Lower lobe of right lung (tissue), 2 donors: ENCODE data around the gene RSPH1. TPM values are rescaled to one million over a fixed set of nuclear protein-coding genes. Genes with fewer than 3 reads are reported as not detected.

ENCODE experiments used
- ATAC-seq, 2 donors: fragments of 200-7000 bp; cut with Tn5 transposase; one replicate each; pipeline ENCODE4 v1.9.1; 2020 to 2022; ENCODE audit warnings: mild to moderate bottlenecking in 2 of 2, moderate library complexity in 2 of 2
- DNase-seq: peaks from one replicate; pipeline ENCODE4 v3.0.0-alpha.2; 2020
- H3K27ac ChIP-seq: fragments of 200-600 bp; one replicate; pipeline ENCODE4 v1.8.0; 2022
- H3K27me3 ChIP-seq: fragments of 200-600 bp; one replicate; pipeline ENCODE4 v1.8.0; 2022; ENCODE audit warnings: low read depth
- H3K36me3 ChIP-seq: fragments of 200-600 bp; one replicate; pipeline ENCODE4 v1.8.0; 2022; ENCODE audit warnings: mild to moderate bottlenecking
- H3K4me1 ChIP-seq: fragments of 200-600 bp; one replicate; pipeline ENCODE4 v1.8.0; 2022
- H3K4me3 ChIP-seq: fragments of 200-600 bp; one replicate; pipeline ENCODE4 v1.8.0; 2022; ENCODE audit warnings: mild to moderate bottlenecking
- H3K9me3 ChIP-seq: fragments of 200-600 bp; one replicate; pipeline ENCODE4 v1.8.0; 2022
- intact Hi-C: fragments of 100-400 bp; cut with DNase I; formaldehyde crosslinking; loops from one replicate; pipeline ENCODE4 v1.11.0; 2022
- total RNA-seq: library from RNA; stranded (reverse); fragmentation: NEBNext Ultra II Directional; extraction: Animal tissue kit (Norgen Biotek cat#: 25700); gene quantifications from one replicate; pipeline ENCODE4 v1.2.1, GENCODE V29; 2021
- TF ChIP-seq, protein P1 (sequence below): fragments of 200-600 bp; IDR thresholded peaks from one replicate; pipeline ENCODE4 v1.8.0; 2022; ENCODE audit warnings: antibody characterized with exemption, mild to moderate bottlenecking
- donor health status: DM: no; HTN: yes; CAD: no; lungs with severe emphysema.

RSPH1 gene
- total RNA-seq, 1 donor from 2014 or later = 18.1 TPM

- Histone ChIP-seq H3K4me3 (no peak overlapping the region), H3K27me3 (peaks cover 6% of the 10 kb centered on the region), H3K36me3 (no peaks in the 10 kb centered on the region), H3K4me1 (no peaks in the 10 kb centered on the region), H3K27ac (no peak overlapping the region), H3K9me3 (no peaks in the 10 kb centered on the region)
- DNase-seq (peak; percentile 34), ATAC-seq (peak; percentile 73)
- intact Hi-C loops = no loop called here
- TF ChIP-seq, protein P1, sequence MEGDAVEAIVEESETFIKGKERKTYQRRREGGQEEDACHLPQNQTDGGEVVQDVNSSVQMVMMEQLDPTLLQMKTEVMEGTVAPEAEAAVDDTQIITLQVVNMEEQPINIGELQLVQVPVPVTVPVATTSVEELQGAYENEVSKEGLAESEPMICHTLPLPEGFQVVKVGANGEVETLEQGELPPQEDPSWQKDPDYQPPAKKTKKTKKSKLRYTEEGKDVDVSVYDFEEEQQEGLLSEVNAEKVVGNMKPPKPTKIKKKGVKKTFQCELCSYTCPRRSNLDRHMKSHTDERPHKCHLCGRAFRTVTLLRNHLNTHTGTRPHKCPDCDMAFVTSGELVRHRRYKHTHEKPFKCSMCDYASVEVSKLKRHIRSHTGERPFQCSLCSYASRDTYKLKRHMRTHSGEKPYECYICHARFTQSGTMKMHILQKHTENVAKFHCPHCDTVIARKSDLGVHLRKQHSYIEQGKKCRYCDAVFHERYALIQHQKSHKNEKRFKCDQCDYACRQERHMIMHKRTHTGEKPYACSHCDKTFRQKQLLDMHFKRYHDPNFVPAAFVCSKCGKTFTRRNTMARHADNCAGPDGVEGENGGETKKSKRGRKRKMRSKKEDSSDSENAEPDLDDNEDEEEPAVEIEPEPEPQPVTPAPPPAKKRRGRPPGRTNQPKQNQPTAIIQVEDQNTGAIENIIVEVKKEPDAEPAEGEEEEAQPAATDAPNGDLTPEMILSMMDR = no peak
These were observed 71.0 kb downstream of the RSPH1 start for GRCh38 chr21:42424914-42425541.

DNA sequence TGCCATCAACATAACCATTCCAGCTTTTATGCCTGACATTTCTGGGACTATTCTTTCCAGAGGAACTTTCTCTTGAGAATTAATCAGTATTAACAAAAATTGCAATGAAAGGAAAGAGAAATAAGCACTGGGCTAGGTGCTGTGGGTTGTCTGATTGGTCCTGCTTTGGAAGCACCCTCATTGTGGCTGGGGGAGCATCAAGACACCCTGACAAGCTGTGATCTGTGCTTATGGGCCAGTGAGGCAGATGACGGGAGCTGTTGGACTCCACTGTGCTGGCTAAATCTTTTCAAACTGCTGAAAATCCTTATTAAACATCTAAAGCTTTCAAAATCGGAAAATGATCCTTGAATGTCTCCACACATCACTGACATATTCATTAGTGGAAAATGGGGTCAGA is 72.3 kb downstream of the RSPH1 start:
- H3K27ac ChIP-seq = no peak overlapping the region
- H3K9me3 ChIP-seq = no peaks in the 10 kb centered on the region
- peaks cover 6% of the 10 kb centered on the region for H3K27me3 ChIP-seq
- no peaks in the 10 kb centered on the region for H3K36me3 ChIP-seq
- H3K4me3 ChIP-seq = no peak overlapping the region
- intact Hi-C loops = no loop called here
- ATAC-seq (no peak), DNase-seq (no peak)
- TF ChIP-seq, protein P1 = no peak
- H3K4me1 ChIP-seq = no peaks in the 10 kb centered on the region

DNA sequence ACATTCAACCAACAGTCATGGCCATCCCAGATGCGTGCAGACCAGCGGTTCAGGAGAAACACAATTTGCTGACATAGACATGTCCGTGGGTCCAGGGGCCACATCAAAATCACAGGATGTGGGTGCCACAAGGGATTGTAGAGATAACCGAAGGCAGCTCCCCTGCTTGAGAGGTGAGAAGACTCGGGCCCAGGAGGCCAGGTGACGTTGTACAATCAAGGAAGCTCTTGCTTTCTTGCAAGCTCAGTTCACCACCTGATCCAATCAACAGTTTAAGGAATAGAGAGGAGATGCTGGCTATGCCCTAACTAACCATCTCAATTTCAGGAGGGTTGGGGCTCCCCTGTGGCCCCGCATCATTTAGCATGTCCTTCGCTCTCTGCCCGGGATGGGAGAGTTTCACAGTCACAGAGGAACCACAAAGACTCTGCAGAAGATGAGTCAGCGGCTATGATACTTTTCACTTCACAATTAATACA is 72.8 kb downstream of the RSPH1 start:
- H3K27ac ChIP-seq = no peak overlapping the region
- no peak for ATAC-seq
- no peaks in the 10 kb centered on the region for H3K4me1 ChIP-seq
- intact Hi-C loops = no loop called here
- no peaks in the 10 kb centered on the region for H3K36me3 ChIP-seq
- no peak overlapping the region for H3K4me3 ChIP-seq
- peak; percentile 31 for DNase-seq
- TF ChIP-seq, protein P1 = no peak
- peaks cover 6% of the 10 kb centered on the region for H3K27me3 ChIP-seq
- H3K9me3 ChIP-seq = no peaks in the 10 kb centered on the region

Other genes with a start within 250 kb of the RSPH1 start
- 19.0 TPM for gene TFF3, start 180.8 kb downstream of the RSPH1 start, total RNA-seq
- not detected for gene TFF2, start 145.2 kb downstream of the RSPH1 start, total RNA-seq
- not detected for gene TFF1, start 129.7 kb downstream of the RSPH1 start, total RNA-seq
- 3.8 TPM for gene TMPRSS3, start 100.2 kb downstream of the RSPH1 start, total RNA-seq
- gene UBASH3A, start 92.3 kb downstream of the RSPH1 start, total RNA-seq = 1.2 TPM
- 28.9 TPM for gene SLC37A1, start 17.6 kb upstream of the RSPH1 start, total RNA-seq
- 12.8 TPM for gene PDE9A, start 157.4 kb upstream of the RSPH1 start, total RNA-seq